OCI-LY3 (cell line): ENCODE results near the gene NEK10.

Experiments used
- EZH2phosphoT487 ChIP-seq: fragments of 200-600 bp; shearing (Covaris generic); IDR thresholded peaks from 2 replicates; pipeline ENCODE4 v1.6.1; 2018; ENCODE audit warnings: antibody characterized with exemption, mixed run types, low read depth
- TF ChIP-seq, protein P1 (sequence below): fragments of 200-600, 300-600 bp; sonication (generic); IDR thresholded peaks from 2 replicates; pipeline ENCODE4 v1.5.1; 2014; ENCODE audit warnings: antibody characterized with exemption, low read length, low read depth

- TF ChIP-seq, protein P1, sequence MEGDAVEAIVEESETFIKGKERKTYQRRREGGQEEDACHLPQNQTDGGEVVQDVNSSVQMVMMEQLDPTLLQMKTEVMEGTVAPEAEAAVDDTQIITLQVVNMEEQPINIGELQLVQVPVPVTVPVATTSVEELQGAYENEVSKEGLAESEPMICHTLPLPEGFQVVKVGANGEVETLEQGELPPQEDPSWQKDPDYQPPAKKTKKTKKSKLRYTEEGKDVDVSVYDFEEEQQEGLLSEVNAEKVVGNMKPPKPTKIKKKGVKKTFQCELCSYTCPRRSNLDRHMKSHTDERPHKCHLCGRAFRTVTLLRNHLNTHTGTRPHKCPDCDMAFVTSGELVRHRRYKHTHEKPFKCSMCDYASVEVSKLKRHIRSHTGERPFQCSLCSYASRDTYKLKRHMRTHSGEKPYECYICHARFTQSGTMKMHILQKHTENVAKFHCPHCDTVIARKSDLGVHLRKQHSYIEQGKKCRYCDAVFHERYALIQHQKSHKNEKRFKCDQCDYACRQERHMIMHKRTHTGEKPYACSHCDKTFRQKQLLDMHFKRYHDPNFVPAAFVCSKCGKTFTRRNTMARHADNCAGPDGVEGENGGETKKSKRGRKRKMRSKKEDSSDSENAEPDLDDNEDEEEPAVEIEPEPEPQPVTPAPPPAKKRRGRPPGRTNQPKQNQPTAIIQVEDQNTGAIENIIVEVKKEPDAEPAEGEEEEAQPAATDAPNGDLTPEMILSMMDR: peak; percentile 39
- TF ChIP-seq EZH2phosphoT487: no peak
Measured at GRCh38 chr3:27279123-27279522, 90.1 kb downstream of the NEK10 start.
